ENCODE data around the gene OIT3.

OIT3 gene

GRCh38 chr10:72943498-72944234 is 50.1 kb downstream of the OIT3 start:
- H3K79me2 ChIP-seq (ENCODE audit: control insufficient read depth, insufficient read depth, low read length, unreplicated experiment), result no peaks in the 10 kb centered on the region

GRCh38 chr10:72946963-72947362 is 53.4 kb downstream of the OIT3 start:
- no peaks in the 10 kb centered on the region for H3K79me2 ChIP-seq (ENCODE audit: control insufficient read depth, insufficient read depth, low read length, unreplicated experiment)
- H3K4me3 ChIP-seq (ENCODE audit: low read depth, low read length), result no peak overlapping the region
- no peak overlapping the region for H2AFZ ChIP-seq (ENCODE audit: low read length, unreplicated experiment)
- no peaks in the 10 kb centered on the region for H3K36me3 ChIP-seq (ENCODE audit: insufficient read depth, low read length)
- no peaks in the 10 kb centered on the region for H3K4me1 ChIP-seq (ENCODE audit: control insufficient read depth, insufficient read depth, low read length, unreplicated experiment)
- no peak overlapping the region for H3K27ac ChIP-seq (ENCODE audit: low read depth, low read length)
- H3K27me3 ChIP-seq (ENCODE audit: insufficient read depth, low read length), result peaks cover 9% of the 10 kb centered on the region; the same call in 1 of the 2 replicates

More at GRCh38 chr10:72943498-72944234, 50.1 kb downstream of the OIT3 start:
- H2AFZ ChIP-seq (ENCODE audit: low read length, unreplicated experiment), result no peak overlapping the region
- no peak overlapping the region for H3K4me3 ChIP-seq (ENCODE audit: low read depth, low read length)
- peaks cover 9% of the 10 kb centered on the region; the same call in 1 of the 2 replicates for H3K27me3 ChIP-seq (ENCODE audit: insufficient read depth, low read length)
- H3K4me1 ChIP-seq (ENCODE audit: control insufficient read depth, insufficient read depth, low read length, unreplicated experiment), result no peaks in the 10 kb centered on the region
- H3K27ac ChIP-seq (ENCODE audit: low read depth, low read length), result no peak overlapping the region
- no peaks in the 10 kb centered on the region for H3K36me3 ChIP-seq (ENCODE audit: insufficient read depth, low read length)

GRCh38 chr10:72948762-72949161 is 55.2 kb downstream of the OIT3 start:
- Histone ChIP-seq H3K27ac (ENCODE audit: low read depth, low read length) (no peak overlapping the region), H3K79me2 (ENCODE audit: control insufficient read depth, insufficient read depth, low read length, unreplicated experiment) (no peaks in the 10 kb centered on the region)

GRCh38 chr10:72951760-72952159 is 58.2 kb downstream of the OIT3 start:
- Histone ChIP-seq H2AFZ (ENCODE audit: low read length, unreplicated experiment) (no peak overlapping the region), H3K36me3 (ENCODE audit: insufficient read depth, low read length) (no peaks in the 10 kb centered on the region), H3K4me1 (ENCODE audit: control insufficient read depth, insufficient read depth, low read length, unreplicated experiment) (no peaks in the 10 kb centered on the region), H3K79me2 (ENCODE audit: control insufficient read depth, insufficient read depth, low read length, unreplicated experiment) (no peaks in the 10 kb centered on the region), H3K27me3 (ENCODE audit: insufficient read depth, low read length) (no peaks in the 10 kb centered on the region; the same call in 1 of the 2 replicates), H3K27ac (ENCODE audit: low read depth, low read length) (no peak overlapping the region), H3K4me3 (ENCODE audit: low read depth, low read length) (no peak overlapping the region)

More at GRCh38 chr10:72948762-72949161, 55.2 kb downstream of the OIT3 start:
- Histone ChIP-seq H2AFZ (ENCODE audit: low read length, unreplicated experiment) (no peak overlapping the region), H3K4me1 (ENCODE audit: control insufficient read depth, insufficient read depth, low read length, unreplicated experiment) (no peaks in the 10 kb centered on the region), H3K36me3 (ENCODE audit: insufficient read depth, low read length) (no peaks in the 10 kb centered on the region), H3K4me3 (ENCODE audit: low read depth, low read length) (no peak overlapping the region), H3K27me3 (ENCODE audit: insufficient read depth, low read length) (peaks cover 9% of the 10 kb centered on the region; the same call in 1 of the 2 replicates)

GRCh38 chr10:72952189-72952588 is 58.6 kb downstream of the OIT3 start:
- Histone ChIP-seq H3K27me3 (ENCODE audit: insufficient read depth, low read length) (no peaks in the 10 kb centered on the region; the same call in 1 of the 2 replicates), H3K36me3 (ENCODE audit: insufficient read depth, low read length) (no peaks in the 10 kb centered on the region), H3K4me1 (ENCODE audit: control insufficient read depth, insufficient read depth, low read length, unreplicated experiment) (no peaks in the 10 kb centered on the region), H3K27ac (ENCODE audit: low read depth, low read length) (no peak overlapping the region), H3K4me3 (ENCODE audit: low read depth, low read length) (no peak overlapping the region), H2AFZ (ENCODE audit: low read length, unreplicated experiment) (no peak overlapping the region), H3K79me2 (ENCODE audit: control insufficient read depth, insufficient read depth, low read length, unreplicated experiment) (no peaks in the 10 kb centered on the region)

- no peak overlapping the region for H3K4me3 ChIP-seq (ENCODE audit: low read depth, low read length)
- H2AFZ ChIP-seq (ENCODE audit: low read length, unreplicated experiment), result no peak overlapping the region
- H3K27me3 ChIP-seq (ENCODE audit: insufficient read depth, low read length), result no peaks in the 10 kb centered on the region; the same call in 1 of the 2 replicates
- H3K27ac ChIP-seq (ENCODE audit: low read depth, low read length), result no peak overlapping the region
- H3K79me2 ChIP-seq (ENCODE audit: control insufficient read depth, insufficient read depth, low read length, unreplicated experiment), result no peaks in the 10 kb centered on the region
- no peaks in the 10 kb centered on the region for H3K36me3 ChIP-seq (ENCODE audit: insufficient read depth, low read length)
- H3K4me1 ChIP-seq (ENCODE audit: control insufficient read depth, insufficient read depth, low read length, unreplicated experiment), result no peaks in the 10 kb centered on the region
Observed at GRCh38 chr10:72952642-72953158, 59.2 kb downstream of the OIT3 start.

- no peak overlapping the region for H3K27ac ChIP-seq (ENCODE audit: low read depth, low read length)
- H3K4me3 ChIP-seq (ENCODE audit: low read depth, low read length), result no peak overlapping the region
- H3K27me3 ChIP-seq (ENCODE audit: insufficient read depth, low read length), result no peaks in the 10 kb centered on the region; the same call in 1 of the 2 replicates
- peak overlapping the region; percentile 3 for H2AFZ ChIP-seq (ENCODE audit: low read length, unreplicated experiment)
- H3K79me2 ChIP-seq (ENCODE audit: control insufficient read depth, insufficient read depth, low read length, unreplicated experiment), result no peaks in the 10 kb centered on the region
- H3K36me3 ChIP-seq (ENCODE audit: insufficient read depth, low read length), result no peaks in the 10 kb centered on the region
- no peaks in the 10 kb centered on the region for H3K4me1 ChIP-seq (ENCODE audit: control insufficient read depth, insufficient read depth, low read length, unreplicated experiment)
Observed at GRCh38 chr10:72953687-72954086, 60.1 kb downstream of the OIT3 start.

- Histone ChIP-seq H3K27me3 (ENCODE audit: insufficient read depth, low read length) (no peaks in the 10 kb centered on the region; the same call in 1 of the 2 replicates), H3K79me2 (ENCODE audit: control insufficient read depth, insufficient read depth, low read length, unreplicated experiment) (no peaks in the 10 kb centered on the region), H3K4me1 (ENCODE audit: control insufficient read depth, insufficient read depth, low read length, unreplicated experiment) (no peaks in the 10 kb centered on the region), H3K27ac (ENCODE audit: low read depth, low read length) (no peak overlapping the region), H2AFZ (ENCODE audit: low read length, unreplicated experiment) (no peak overlapping the region), H3K36me3 (ENCODE audit: insufficient read depth, low read length) (no peaks in the 10 kb centered on the region), H3K4me3 (ENCODE audit: low read depth, low read length) (no peak overlapping the region)
Observed at GRCh38 chr10:72954230-72954595, 60.7 kb downstream of the OIT3 start.

GRCh38 chr10:72954596-72955554 is 61.3 kb downstream of the OIT3 start, which contains the start of gene PLA2G12B:
PLA2G12B (minus strand) TSS chr10:72954806; CDS start chr10:72954685, 121 bp downstream.
- H2AFZ ChIP-seq (ENCODE audit: low read length, unreplicated experiment), result peak within 1 kb of the TSS; percentile 3
- no peaks in the 10 kb centered on the region for H3K4me1 ChIP-seq (ENCODE audit: control insufficient read depth, insufficient read depth, low read length, unreplicated experiment)
- no peak within 1 kb of the TSS for H3K4me3 ChIP-seq (ENCODE audit: low read depth, low read length)
- H3K27ac ChIP-seq (ENCODE audit: low read depth, low read length), result no peak within 1 kb of the TSS
- H3K27me3 ChIP-seq (ENCODE audit: insufficient read depth, low read length), result no peaks in the 10 kb centered on the region; the same call in 1 of the 2 replicates
- no peaks in the 10 kb centered on the region for H3K36me3 ChIP-seq (ENCODE audit: insufficient read depth, low read length)
- H3K79me2 ChIP-seq (ENCODE audit: control insufficient read depth, insufficient read depth, low read length, unreplicated experiment), result no peaks in the 10 kb centered on the region

- no peak overlapping the region for H3K4me3 ChIP-seq (ENCODE audit: low read depth, low read length)
- no peak overlapping the region for H2AFZ ChIP-seq (ENCODE audit: low read length, unreplicated experiment)
- H3K36me3 ChIP-seq (ENCODE audit: insufficient read depth, low read length), result no peaks in the 10 kb centered on the region
- no peaks in the 10 kb centered on the region for H3K4me1 ChIP-seq (ENCODE audit: control insufficient read depth, insufficient read depth, low read length, unreplicated experiment)
- no peaks in the 10 kb centered on the region; the same call in 1 of the 2 replicates for H3K27me3 ChIP-seq (ENCODE audit: insufficient read depth, low read length)
- H3K79me2 ChIP-seq (ENCODE audit: control insufficient read depth, insufficient read depth, low read length, unreplicated experiment), result no peaks in the 10 kb centered on the region
- H3K27ac ChIP-seq (ENCODE audit: low read depth, low read length), result no peak overlapping the region
Observed at GRCh38 chr10:72956001-72956400, 62.5 kb downstream of the OIT3 start.

All from ACC112 (cell line).